ENCODE data around the gene SRMS. TPM values are rescaled to one million over a fixed set of nuclear protein-coding genes. Genes with fewer than 3 reads are reported as not detected.

Gene SRMS
- polyA plus RNA-seq, 1 donor (not counting 4 experiments of a cell fraction or from before 2014, with no cell fraction given) = 0.10 TPM

GRCh38 chr20:63567136-63567385 lies 19.5 kb upstream of the SRMS start:
- no peak overlapping the region for H3K9ac ChIP-seq (ENCODE audit: control insufficient read depth, extremely low read depth, insufficient read depth, low read length)
- dilution Hi-C loops (cut with MboI; ENCODE audit: extremely low pct_ligation_motif_present, low sequenced_read_pairs) = no loop called here
- no peak for FAIRE-seq
- no peaks in the 10 kb centered on the region for H3K9me3 ChIP-seq (ENCODE audit: control insufficient read depth, low read depth, low read length)
- no peaks in the 10 kb centered on the region for H3K4me1 ChIP-seq (ENCODE audit: control insufficient read depth, extremely low read depth, insufficient read depth, low read length)
- TF ChIP-seq EZH2 (IDR thresholded peaks at IDR 0.05; ENCODE audit: low read length) = no peak
- TF ChIP-seq CTCF (optimal IDR thresholded peaks at IDR 0.05 in 1 of 3, IDR thresholded peaks at IDR 0.05 in 1 of 3, conservative IDR thresholded peaks at IDR 0.05 in 1 of 3; ENCODE audit: extremely low read depth in 1 of 3, insufficient read depth in 2 of 3, low read length in 3 of 3) = no peak
- no peak overlapping the region for H3K4me3 ChIP-seq (ENCODE audit: control insufficient read depth in 2 of 3, extremely low read depth in 1 of 3, insufficient read depth in 2 of 3, low read depth in 1 of 3, low read length in 3 of 3)
- no peak overlapping the region for H3K4me2 ChIP-seq (ENCODE audit: control insufficient read depth, extremely low read depth, insufficient read depth, low read depth, low read length)
- H4K20me1 ChIP-seq (ENCODE audit: control insufficient read depth, extremely low read depth, insufficient read depth, low read length) = peaks cover 8% of the 10 kb centered on the region
- peaks cover 12% of the 10 kb centered on the region for H3K79me2 ChIP-seq (ENCODE audit: control insufficient read depth, insufficient read depth, low read length)
- H3K9me1 ChIP-seq (ENCODE audit: control insufficient read depth, extremely low read depth, insufficient read depth, low read length) = no peaks in the 10 kb centered on the region
- H3K27me3 ChIP-seq (ENCODE audit: control insufficient read depth, extremely low read depth, insufficient read depth, low read length) = no peaks in the 10 kb centered on the region
- H3K36me3 ChIP-seq (ENCODE audit: control insufficient read depth in 2 of 2, extremely low read depth in 1 of 2, insufficient read depth in 2 of 2, low read length in 2 of 2) = peaks cover 7 to 39% of the 10 kb centered on the region in 2 experiments
- no peak for DNase-seq (ENCODE audit: low read depth, low spot score)
- H3K27ac ChIP-seq (ENCODE audit: control insufficient read depth, insufficient read depth, low read length) = no peak overlapping the region
- H2AFZ ChIP-seq (ENCODE audit: control insufficient read depth, low read length) = no peak overlapping the region

DNA sequence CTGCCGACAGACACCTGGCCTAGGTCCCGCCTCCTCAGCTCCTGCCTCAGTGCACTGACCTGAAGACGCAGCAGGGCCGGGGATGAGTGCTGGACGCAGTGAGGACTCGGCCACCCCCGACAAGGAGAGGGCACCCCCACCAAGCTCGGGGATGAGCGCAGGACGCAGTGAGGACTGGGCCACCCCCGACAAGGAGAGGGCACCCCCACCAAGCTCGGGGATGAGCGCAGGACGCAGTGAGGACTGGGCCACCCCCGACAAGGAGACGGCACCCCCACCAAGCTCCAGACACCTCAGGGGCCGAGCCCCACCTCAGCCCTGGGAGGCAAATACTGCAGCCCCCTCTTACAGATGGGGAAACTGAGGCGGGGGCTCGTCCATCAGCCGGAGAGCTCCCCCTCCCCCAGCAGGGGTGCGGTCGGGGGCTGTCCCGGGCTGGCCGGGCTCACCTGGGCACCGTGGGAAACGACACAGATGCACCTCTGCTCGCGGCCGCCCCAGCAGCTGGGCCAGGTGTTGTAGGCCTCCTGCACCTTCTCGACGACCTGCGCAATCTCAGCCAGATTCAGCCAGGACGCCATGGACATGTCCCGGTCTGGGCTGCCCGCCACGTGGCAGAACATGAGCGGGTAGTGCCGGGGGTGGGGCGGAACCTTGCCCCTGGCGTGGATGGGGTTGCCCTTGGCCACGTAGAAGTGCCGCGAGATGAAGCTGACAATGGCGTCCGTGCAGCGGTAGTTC lies 19.0 kb upstream of the SRMS start:
- DNase-seq (ENCODE audit: low read depth, low spot score) (no peak), FAIRE-seq (no peak)
- dilution Hi-C loops (cut with MboI; ENCODE audit: extremely low pct_ligation_motif_present, low sequenced_read_pairs) = no loop called here
- H3K9ac ChIP-seq (ENCODE audit: control insufficient read depth, extremely low read depth, insufficient read depth, low read length) = no peak overlapping the region
- H4K20me1 ChIP-seq (ENCODE audit: control insufficient read depth, extremely low read depth, insufficient read depth, low read length) = peaks cover 8% of the 10 kb centered on the region
- peaks cover 8 to 39% of the 10 kb centered on the region in 2 experiments for H3K36me3 ChIP-seq (ENCODE audit: control insufficient read depth in 2 of 2, extremely low read depth in 1 of 2, insufficient read depth in 2 of 2, low read length in 2 of 2)
- no peak for TF ChIP-seq CTCF (optimal IDR thresholded peaks at IDR 0.05 in 1 of 3, IDR thresholded peaks at IDR 0.05 in 1 of 3, conservative IDR thresholded peaks at IDR 0.05 in 1 of 3; ENCODE audit: extremely low read depth in 1 of 3, insufficient read depth in 2 of 3, low read length in 3 of 3)
- no peak for TF ChIP-seq EZH2 (IDR thresholded peaks at IDR 0.05; ENCODE audit: low read length)
- H3K4me1 ChIP-seq (ENCODE audit: control insufficient read depth, extremely low read depth, insufficient read depth, low read length) = no peaks in the 10 kb centered on the region
- no peak overlapping the region for H3K4me3 ChIP-seq (ENCODE audit: control insufficient read depth in 2 of 3, extremely low read depth in 1 of 3, insufficient read depth in 2 of 3, low read depth in 1 of 3, low read length in 3 of 3)
- H3K27me3 ChIP-seq (ENCODE audit: control insufficient read depth, extremely low read depth, insufficient read depth, low read length) = no peaks in the 10 kb centered on the region
- H3K4me2 ChIP-seq (ENCODE audit: control insufficient read depth, extremely low read depth, insufficient read depth, low read depth, low read length) = no peak overlapping the region
- no peak overlapping the region for H3K27ac ChIP-seq (ENCODE audit: control insufficient read depth, insufficient read depth, low read length)
- H3K9me1 ChIP-seq (ENCODE audit: control insufficient read depth, extremely low read depth, insufficient read depth, low read length) = no peaks in the 10 kb centered on the region
- H3K79me2 ChIP-seq (ENCODE audit: control insufficient read depth, insufficient read depth, low read length) = peaks cover 12% of the 10 kb centered on the region
- H3K9me3 ChIP-seq (ENCODE audit: control insufficient read depth, low read depth, low read length) = no peaks in the 10 kb centered on the region
- H2AFZ ChIP-seq (ENCODE audit: control insufficient read depth, low read length) = no peak overlapping the region
